Loucy (cell line): ENCODE results near the gene SNAPC3.

Experiments used
- H2AFZ ChIP-seq: fragments of 200-600 bp; sonication (generic); 2 replicates; pipeline ENCODE4 v1.6.0; 2016; ENCODE audit warnings: antibody characterized with exemption, mild to moderate bottlenecking, low read length, moderate library complexity
- H3F3A ChIP-seq: fragments of 200-600 bp; 2 replicates; pipeline ENCODE4 v1.6.0; 2016; ENCODE audit warnings: antibody characterized with exemption, low read depth, mild to moderate bottlenecking
- H3K27me3 ChIP-seq: fragments of 200-600 bp; sonication (generic); 2 replicates; pipeline ENCODE4 v1.6.1; 2014; ENCODE audit warnings: low read length, mild to moderate bottlenecking; ENCODE audit not compliant: insufficient read depth, poor library complexity, severe bottlenecking
- H3K36me3 ChIP-seq: fragments of 200-600 bp; sonication (generic); 2 replicates; pipeline ENCODE4 v1.6.1; 2016; ENCODE audit warnings: low read length; ENCODE audit not compliant: insufficient read depth
- H3K4me1 ChIP-seq: fragments of 200-600 bp; sonication (generic); 2 replicates; pipeline ENCODE4 v1.5.1; 2014; ENCODE audit warnings: low read length, mild to moderate bottlenecking; ENCODE audit not compliant: insufficient read depth, poor library complexity, severe bottlenecking
- H3K4me2 ChIP-seq: fragments of 200-600 bp; sonication (generic); 2 replicates; pipeline ENCODE4 v1.6.0; 2014; ENCODE audit warnings: antibody characterized with exemption, low read length, low read depth, mild to moderate bottlenecking; ENCODE audit not compliant: poor library complexity, severe bottlenecking
- H3K4me3 ChIP-seq: fragments of 200-600 bp; sonication (generic); 2 replicates; pipeline ENCODE4 v1.5.1; 2014; ENCODE audit warnings: low read length, mild to moderate bottlenecking, mixed read lengths; ENCODE audit not compliant: poor library complexity, severe bottlenecking
- H3K79me2 ChIP-seq: fragments of 200-600 bp; sonication (generic); 2 replicates; pipeline ENCODE4 v1.6.1; 2014; ENCODE audit warnings: low read length; ENCODE audit not compliant: insufficient read depth
- H3K9ac ChIP-seq: fragments of 200-600 bp; sonication (generic); 2 replicates; pipeline ENCODE4 v1.6.0; 2014; ENCODE audit warnings: mild to moderate bottlenecking, low read depth, low read length, moderate library complexity; ENCODE audit not compliant: poor library complexity, severe bottlenecking
- H3K9me2 ChIP-seq: fragments of 200-600 bp; sonication (generic); replicated peaks from 2 replicates; pipeline ENCODE4 v1.6.1; 2016; ENCODE audit warnings: low read depth, low read length, mixed read lengths
- H3K9me3 ChIP-seq: fragments of 200-600 bp; sonication (generic); 2 replicates; pipeline ENCODE4 v1.6.1; 2014; ENCODE audit warnings: mild to moderate bottlenecking, antibody characterized with exemption, low read length, low read depth; ENCODE audit not compliant: insufficient read depth
- H4K20me1 ChIP-seq: fragments of 200-600 bp; sonication (generic); 2 replicates; pipeline ENCODE4 v1.6.0; 2014; ENCODE audit warnings: antibody characterized with exemption, low read length, mild to moderate bottlenecking; ENCODE audit not compliant: insufficient read depth, poor library complexity, severe bottlenecking
- EZH2phosphoT487 ChIP-seq: fragments of 200-600 bp; IDR thresholded peaks from 2 replicates; pipeline ENCODE4 v1.6.1; 2018; ENCODE audit warnings: antibody characterized with exemption, mild to moderate bottlenecking, moderate library complexity, borderline replicate concordance
- TF ChIP-seq, protein P1 (sequence below): fragments of 200-600 bp; sonication (generic); conservative IDR thresholded peaks from 2 replicates; pipeline ENCODE4 v1.5.1; 2014; ENCODE audit warnings: mild to moderate bottlenecking, antibody characterized with exemption, low read length

The SNAPC3 gene

DNA sequence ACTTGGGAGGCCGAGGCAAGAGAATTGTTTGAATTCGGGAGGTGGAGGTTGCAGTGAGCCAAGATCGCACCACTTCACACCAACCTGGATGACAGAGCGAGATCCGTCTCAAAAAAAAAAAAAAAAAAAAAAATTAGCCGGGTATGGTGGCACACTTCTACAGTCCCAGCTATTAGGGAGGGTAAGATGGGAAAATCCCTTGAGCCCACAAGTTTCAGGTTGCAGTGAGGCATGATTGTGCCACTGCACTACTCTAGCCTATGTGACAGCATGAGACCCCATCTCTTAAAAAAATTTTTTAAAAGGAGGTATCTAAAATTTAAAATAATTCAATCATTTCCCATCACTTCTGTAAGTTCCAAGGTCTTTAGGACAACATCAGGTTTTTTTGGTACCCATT lies 62.1 kb downstream of the SNAPC3 start:
- Histone ChIP-seq H4K20me1 (peaks cover 34% of the 10 kb centered on the region), H3K9me2 (no peaks in the 10 kb centered on the region), H2AFZ (no peak overlapping the region), H3K4me2 (no peak overlapping the region), H3K9ac (no peak overlapping the region), H3K27me3 (no peaks in the 10 kb centered on the region), H3K4me3 (no peak overlapping the region), H3F3A (0 out of 2 replicates have a peak, but pooled peaks cover 6% of the 10 kb centered on the region), H3K79me2 (peaks cover 26% of the 10 kb centered on the region), H3K9me3 (no peaks in the 10 kb centered on the region), H3K36me3 (peaks cover 87% of the 10 kb centered on the region), H3K4me1 (no peaks in the 10 kb centered on the region)
- TF ChIP-seq, protein P1, sequence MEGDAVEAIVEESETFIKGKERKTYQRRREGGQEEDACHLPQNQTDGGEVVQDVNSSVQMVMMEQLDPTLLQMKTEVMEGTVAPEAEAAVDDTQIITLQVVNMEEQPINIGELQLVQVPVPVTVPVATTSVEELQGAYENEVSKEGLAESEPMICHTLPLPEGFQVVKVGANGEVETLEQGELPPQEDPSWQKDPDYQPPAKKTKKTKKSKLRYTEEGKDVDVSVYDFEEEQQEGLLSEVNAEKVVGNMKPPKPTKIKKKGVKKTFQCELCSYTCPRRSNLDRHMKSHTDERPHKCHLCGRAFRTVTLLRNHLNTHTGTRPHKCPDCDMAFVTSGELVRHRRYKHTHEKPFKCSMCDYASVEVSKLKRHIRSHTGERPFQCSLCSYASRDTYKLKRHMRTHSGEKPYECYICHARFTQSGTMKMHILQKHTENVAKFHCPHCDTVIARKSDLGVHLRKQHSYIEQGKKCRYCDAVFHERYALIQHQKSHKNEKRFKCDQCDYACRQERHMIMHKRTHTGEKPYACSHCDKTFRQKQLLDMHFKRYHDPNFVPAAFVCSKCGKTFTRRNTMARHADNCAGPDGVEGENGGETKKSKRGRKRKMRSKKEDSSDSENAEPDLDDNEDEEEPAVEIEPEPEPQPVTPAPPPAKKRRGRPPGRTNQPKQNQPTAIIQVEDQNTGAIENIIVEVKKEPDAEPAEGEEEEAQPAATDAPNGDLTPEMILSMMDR: no peak
- no peak for TF ChIP-seq EZH2phosphoT487

- H3K4me1 ChIP-seq: no peaks in the 10 kb centered on the region
- H3K27me3 ChIP-seq: no peaks in the 10 kb centered on the region
- no peak overlapping the region for H3K4me3 ChIP-seq
- H3F3A ChIP-seq: 0 out of 2 replicates have a peak, but pooled peaks cover 6% of the 10 kb centered on the region
- H3K9me3 ChIP-seq: no peaks in the 10 kb centered on the region
- peaks cover 29% of the 10 kb centered on the region for H4K20me1 ChIP-seq
- H3K36me3 ChIP-seq: peaks cover 84% of the 10 kb centered on the region
- H2AFZ ChIP-seq: no peak overlapping the region
- no peaks in the 10 kb centered on the region for H3K9me2 ChIP-seq
- H3K9ac ChIP-seq: no peak overlapping the region
- H3K79me2 ChIP-seq: peaks cover 27% of the 10 kb centered on the region
- H3K4me2 ChIP-seq: no peak overlapping the region
- TF ChIP-seq EZH2phosphoT487: no peak
- TF ChIP-seq, protein P1: peak; percentile 72
Measured at GRCh38 chr9:15485836-15486666, 63.4 kb downstream of the SNAPC3 start.

DNA sequence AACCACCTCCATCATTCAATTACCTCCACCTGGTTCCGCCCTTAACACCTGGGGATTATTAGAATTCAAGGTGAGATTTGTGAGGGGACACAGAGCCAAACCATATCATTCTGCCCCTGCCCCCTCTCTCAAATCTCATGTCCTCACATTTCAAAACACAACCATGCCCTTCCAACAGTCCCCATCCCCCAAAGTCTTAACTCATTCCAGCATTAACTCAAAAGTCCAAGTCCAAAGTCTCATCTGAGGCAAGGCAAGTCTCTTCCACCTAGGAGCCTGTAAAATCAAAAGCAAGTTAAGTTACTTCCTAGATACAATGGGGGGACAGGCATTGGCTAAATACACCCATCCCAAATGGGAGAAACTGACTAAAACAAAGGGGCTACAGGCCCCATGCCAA lies 69.3 kb downstream of the SNAPC3 start:
- Histone ChIP-seq H3K9me2 (no peaks in the 10 kb centered on the region), H3K27me3 (no peaks in the 10 kb centered on the region), H3K4me1 (peaks cover 13% of the 10 kb centered on the region), H3F3A (no peaks in the 10 kb centered on the region), H3K4me3 (no peak overlapping the region), H4K20me1 (peaks cover 37% of the 10 kb centered on the region), H3K36me3 (peaks cover 80% of the 10 kb centered on the region; the same call in 1 of the 2 replicates), H2AFZ (no peak overlapping the region), H3K79me2 (peaks cover 81% of the 10 kb centered on the region), H3K4me2 (no peak overlapping the region), H3K9ac (no peak overlapping the region), H3K9me3 (peaks cover 9% of the 10 kb centered on the region; the same call in 1 of the 2 replicates)
- TF ChIP-seq, protein P1: no peak
- no peak for TF ChIP-seq EZH2phosphoT487
